Measurements from ENCODE around the gene ZNF320. TPM values are rescaled to one million over a fixed set of nuclear protein-coding genes. Genes with fewer than 3 reads are reported as not detected.
A peak's percentile ranks its signal among the peaks of the same experiment; 100 is the strongest.
"Not testable (repeated sequence)": the region's sequence is repeated elsewhere in the genome, so short reads cannot be mapped to it uniquely, and the experiment has no call there.

ZNF320 gene
- total and polyA plus RNA-seq, 7 experiments from 2014 or later: 4.5 to 13.4 (median 7.1) TPM

DNA sequence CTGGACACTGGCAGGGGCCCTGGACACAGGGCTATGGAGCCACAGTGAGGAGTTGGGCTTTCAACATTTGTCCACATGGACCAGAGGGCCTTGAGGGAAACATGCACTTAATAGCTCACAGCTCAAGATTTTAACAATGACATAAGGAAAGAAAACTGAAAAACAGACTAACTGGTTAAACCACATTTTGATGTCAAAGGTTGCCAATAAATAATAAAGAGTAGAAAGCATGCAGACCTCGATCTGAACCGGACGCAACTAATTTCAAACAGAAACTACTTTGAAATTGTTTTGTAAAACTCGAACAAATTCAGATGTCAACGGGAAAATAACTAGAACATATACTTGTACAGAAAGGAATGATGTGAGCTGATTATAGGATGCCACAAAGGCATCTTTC, 41.3 kb upstream of the ZNF320 start:
- peaks cover 0 to 54% (median 33%) of the 10 kb centered on the region in 5 donors for H3K36me3 Mint-ChIP-seq
- peaks cover 0 to 38% (median 0%) of the 10 kb centered on the region in 3 experiments for H3K9me3 ChIP-seq (ENCODE audit: control insufficient read depth in 2 of 3, low read length in 3 of 3)
- H3K36me3 ChIP-seq (ENCODE audit: control insufficient read depth in 2 of 3, insufficient read depth in 3 of 3, low read length in 3 of 3): peaks cover 0 to 32% (median 0%) of the 10 kb centered on the region in 3 experiments
- H3K4me3 ChIP-seq (ENCODE audit: low read length): no peak overlapping the region
- H3K27me3 ChIP-seq (ENCODE audit: control insufficient read depth in 2 of 2, insufficient read depth in 2 of 2, low read length in 2 of 2): no peaks in the 10 kb centered on the region
- ATAC-seq (no peak), DNase-seq (no peak)
- POLR2A ChIA-PET: interaction anchor here (0.6 to 0.7 kb wide), 2 partner anchors 21 to 931 kb away, joined by 5 to 7 read pairs; partner anchors contain the start of gene ZNF615
- intact Hi-C loops (cut with micrococcal nuclease): no loop called here
- peaks cover 0 to 4% of the 10 kb centered on the region in 2 donors for H3K4me1 ChIP-seq (ENCODE audit: control insufficient read depth in 2 of 2, insufficient read depth in 2 of 2, low read length in 2 of 2)
- CTCF ChIA-PET: no interaction called here
- H3K27ac Mint-ChIP-seq: peak overlapping the region in 2 of 9 donors; percentile 14 to 45
- H3K9me3 Mint-ChIP-seq: peaks cover 0 to 89% (median 35%) of the 10 kb centered on the region in 11 donors
- H3K4me1 Mint-ChIP-seq: peaks cover 12 to 33% (median 19%) of the 10 kb centered on the region in 7 donors
- no peak overlapping the region for H3K27ac ChIP-seq (ENCODE audit: low read depth, low read length)
- H3K4me3 Mint-ChIP-seq: peak overlapping the region in 3 of 10 donors; percentile 27 to 65 (median 45)
- H3K27me3 Mint-ChIP-seq: no peaks in the 10 kb centered on the region

DNA sequence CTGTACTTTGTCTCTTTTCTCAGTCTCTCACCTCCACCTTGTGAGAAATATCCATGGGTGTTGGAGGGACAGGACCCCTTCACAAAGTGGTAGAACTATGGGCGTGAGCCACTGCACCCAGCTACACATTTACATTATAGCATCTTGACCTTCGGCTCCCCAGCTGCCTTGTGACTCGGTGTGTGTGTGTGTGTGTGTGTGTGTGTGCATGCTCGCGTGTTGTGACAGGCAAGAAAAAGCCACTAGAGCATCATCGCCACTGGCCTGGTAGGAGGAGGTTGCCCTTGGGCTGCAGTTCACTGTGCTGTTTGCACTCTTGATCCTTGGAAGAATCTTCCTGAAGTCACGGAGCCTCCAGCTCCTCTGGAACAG, 39.5 kb upstream of the ZNF320 start:
- CTCF ChIA-PET: no interaction called here
- no peak overlapping the region for H3K27ac ChIP-seq (ENCODE audit: low read depth, low read length)
- no peak for DNase-seq

DNA sequence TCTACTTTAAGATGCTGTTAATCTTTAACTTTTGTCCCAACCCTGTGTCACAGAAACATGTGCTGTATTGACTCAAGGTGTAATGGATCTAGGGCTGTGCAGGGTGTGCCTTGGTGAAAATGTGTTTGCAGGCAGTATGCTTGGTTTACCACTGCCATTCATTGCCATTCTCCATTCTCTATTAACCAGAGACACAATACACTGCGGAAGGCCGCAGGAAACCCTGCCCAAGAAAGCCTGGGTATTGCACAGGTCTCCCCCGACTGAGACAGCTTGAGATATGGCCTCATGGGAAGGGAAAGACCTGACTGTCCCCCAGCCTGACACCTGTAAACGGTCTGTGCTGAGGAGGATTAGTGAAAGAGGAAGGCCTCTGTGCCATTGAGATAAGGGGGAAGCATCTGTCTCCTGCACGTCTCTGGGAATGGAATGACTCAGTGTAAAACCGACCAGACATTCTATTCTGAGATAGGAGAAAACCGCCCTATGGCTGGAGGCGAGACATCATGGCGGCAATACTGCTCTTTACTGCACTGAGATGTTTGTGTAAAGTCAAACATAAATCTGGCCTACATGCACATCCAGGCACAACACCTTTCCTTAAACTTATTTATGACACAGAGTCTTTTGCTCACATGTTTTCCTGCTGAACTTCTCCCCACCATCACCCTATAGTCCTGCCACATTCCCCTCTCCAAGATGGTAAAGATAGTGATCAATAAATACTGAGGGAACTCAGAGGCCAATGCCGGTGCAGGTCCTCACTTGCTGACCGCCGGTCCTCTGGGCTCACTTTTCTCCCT, 38.9 kb upstream of the ZNF320 start:
- H3K4me3 ChIP-seq (ENCODE audit: low read length): no peak overlapping the region
- no peak overlapping the region for H3K27ac ChIP-seq (ENCODE audit: low read depth, low read length)
- ChIA-PET CTCF (no interaction called here), POLR2A (no interaction called here)
- Mint-ChIP-seq H3K4me3 (no peak overlapping the region), H3K36me3 (peaks cover 8 to 69% (median 48%) of the 10 kb centered on the region in 5 donors), H3K27ac (peak overlapping the region in 3 of 9 donors; percentile 6 to 26 (median 16)), H3K4me1 (peaks cover 4 to 27% (median 11%) of the 10 kb centered on the region in 7 donors), H3K9me3 (peaks cover 2 to 87% (median 43%) of the 10 kb centered on the region in 11 donors), H3K27me3 (no peaks in the 10 kb centered on the region)
- DNase-seq: no peak
- no peak for ATAC-seq
- peaks cover 0 to 27% (median 0%) of the 10 kb centered on the region in 3 experiments for H3K36me3 ChIP-seq (ENCODE audit: control insufficient read depth in 2 of 3, insufficient read depth in 3 of 3, low read length in 3 of 3)
- H3K9me3 ChIP-seq (ENCODE audit: control insufficient read depth in 2 of 3, low read length in 3 of 3): peaks cover 0 to 53% (median 0%) of the 10 kb centered on the region in 3 experiments
- intact Hi-C loops (cut with micrococcal nuclease): no loop called here
- H3K4me1 ChIP-seq (ENCODE audit: control insufficient read depth in 2 of 2, insufficient read depth in 2 of 2, low read length in 2 of 2): no peaks in the 10 kb centered on the region
- H3K27me3 ChIP-seq (ENCODE audit: control insufficient read depth in 2 of 2, insufficient read depth in 2 of 2, low read length in 2 of 2): no peaks in the 10 kb centered on the region

More for the DNA sequence above, 39.5 kb upstream of the ZNF320 start:
- Mint-ChIP-seq H3K27ac (no peak overlapping the region), H3K36me3 (peaks cover 7 to 70% (median 46%) of the 10 kb centered on the region in 5 donors), H3K4me3 (no peak overlapping the region), H3K27me3 (no peaks in the 10 kb centered on the region), H3K4me1 (peaks cover 10 to 33% (median 17%) of the 10 kb centered on the region in 7 donors), H3K9me3 (peaks cover 2 to 87% (median 43%) of the 10 kb centered on the region in 11 donors)
- Histone ChIP-seq H3K9me3 (ENCODE audit: control insufficient read depth in 2 of 3, low read length in 3 of 3) (peaks cover 0 to 53% (median 0%) of the 10 kb centered on the region in 3 experiments), H3K27me3 (ENCODE audit: control insufficient read depth in 2 of 2, insufficient read depth in 2 of 2, low read length in 2 of 2) (no peaks in the 10 kb centered on the region), H3K36me3 (ENCODE audit: control insufficient read depth in 2 of 3, insufficient read depth in 3 of 3, low read length in 3 of 3) (peaks cover 0 to 29% (median 0%) of the 10 kb centered on the region in 3 experiments), H3K4me1 (ENCODE audit: control insufficient read depth in 2 of 2, insufficient read depth in 2 of 2, low read length in 2 of 2) (peaks cover 0 to 4% of the 10 kb centered on the region in 2 donors), H3K4me3 (ENCODE audit: low read length) (no peak overlapping the region)
- POLR2A ChIA-PET: no interaction called here
- ATAC-seq: no peak
- intact Hi-C loops (cut with micrococcal nuclease): no loop called here

DNA sequence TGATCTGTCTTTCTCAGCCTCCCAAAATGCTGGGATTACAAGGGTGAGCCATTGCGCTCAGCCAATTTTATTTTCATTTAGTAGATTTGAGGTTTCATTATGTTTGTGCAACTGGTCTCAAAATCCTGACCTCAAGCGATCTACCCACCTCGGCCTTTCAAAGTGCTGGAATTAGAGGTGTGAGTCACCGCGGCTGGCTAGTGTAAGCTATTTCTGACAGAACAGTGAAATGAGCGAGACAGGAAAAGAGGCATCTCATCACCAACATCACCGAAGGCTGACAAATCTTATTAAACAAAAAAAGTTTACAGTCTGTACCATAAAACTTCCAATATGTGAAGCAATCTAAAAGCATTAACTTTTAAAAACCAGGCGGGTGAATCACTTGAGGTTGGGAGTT, 38.0 kb upstream of the ZNF320 start:
- Histone ChIP-seq H3K9me3 (ENCODE audit: control insufficient read depth in 2 of 3, low read length in 3 of 3) (peaks cover 0 to 53% (median 0%) of the 10 kb centered on the region in 3 experiments), H3K27ac (ENCODE audit: low read depth, low read length) (no peak overlapping the region), H3K4me3 (ENCODE audit: low read length) (no peak overlapping the region), H3K27me3 (ENCODE audit: control insufficient read depth in 2 of 2, insufficient read depth in 2 of 2, low read length in 2 of 2) (no peaks in the 10 kb centered on the region), H3K4me1 (ENCODE audit: control insufficient read depth in 2 of 2, insufficient read depth in 2 of 2, low read length in 2 of 2) (no peaks in the 10 kb centered on the region), H3K36me3 (ENCODE audit: control insufficient read depth in 2 of 3, insufficient read depth in 3 of 3, low read length in 3 of 3) (peaks cover 0 to 27% (median 0%) of the 10 kb centered on the region in 3 experiments)
- Mint-ChIP-seq H3K4me3 (no peak overlapping the region), H3K4me1 (peaks cover 0 to 24% (median 7%) of the 10 kb centered on the region in 7 donors), H3K27ac (no peak overlapping the region), H3K36me3 (peaks cover 8 to 67% (median 47%) of the 10 kb centered on the region in 5 donors), H3K9me3 (peaks cover 3 to 87% (median 44%) of the 10 kb centered on the region in 11 donors), H3K27me3 (no peaks in the 10 kb centered on the region)
- ChIA-PET CTCF (no interaction called here), POLR2A (no interaction called here)
- DNase-seq (no peak), ATAC-seq (no peak)
- intact Hi-C loops (cut with micrococcal nuclease): no loop called here

- Mint-ChIP-seq H3K27ac (peak overlapping the region in 1 of 9 donors; percentile 17), H3K9me3 (peaks cover 0 to 61% (median 12%) of the 10 kb centered on the region in 11 donors), H3K4me3 (peak overlapping the region in 4 of 10 donors; percentile 16 to 51 (median 32)), H3K36me3 (peaks cover 10 to 35% (median 26%) of the 10 kb centered on the region in 5 donors), H3K4me1 (peaks cover 11 to 37% (median 24%) of the 10 kb centered on the region in 7 donors), H3K27me3 (peaks cover 0 to 11% (median 6%) of the 10 kb centered on the region in 5 donors)
- DNase-seq; H3K4me1 ChIP-seq (ENCODE audit: control insufficient read depth in 2 of 2, insufficient read depth in 2 of 2, low read length in 2 of 2); H3K27ac ChIP-seq (ENCODE audit: low read depth, low read length); CTCF ChIA-PET; H3K9me3 ChIP-seq (ENCODE audit: control insufficient read depth in 2 of 3, low read length in 3 of 3); H3K27me3 ChIP-seq (ENCODE audit: control insufficient read depth in 2 of 2, insufficient read depth in 2 of 2, low read length in 2 of 2); ATAC-seq; H3K4me3 ChIP-seq (ENCODE audit: low read length): not testable (repeated sequence)
- peaks cover 0 to 14% (median 0%) of the 10 kb centered on the region in 3 experiments for H3K36me3 ChIP-seq (ENCODE audit: control insufficient read depth in 2 of 3, insufficient read depth in 3 of 3, low read length in 3 of 3)
- POLR2A ChIA-PET: interaction anchor here (0.6 kb wide), 2 partner anchors 71 to 75 kb away, joined by 3 to 4 read pairs; no protein-coding TSS in a partner anchor
- intact Hi-C loops (cut with micrococcal nuclease): loop anchor here in 1 of 2 donors (5.0 kb wide), 2 partner anchors 67 to 137 kb away; partner anchors contain the start of genes ZNF468 and ZNF600
Observed at GRCh38 chr19:52924641-52925040, 27.2 kb upstream of the ZNF320 start.

DNA sequence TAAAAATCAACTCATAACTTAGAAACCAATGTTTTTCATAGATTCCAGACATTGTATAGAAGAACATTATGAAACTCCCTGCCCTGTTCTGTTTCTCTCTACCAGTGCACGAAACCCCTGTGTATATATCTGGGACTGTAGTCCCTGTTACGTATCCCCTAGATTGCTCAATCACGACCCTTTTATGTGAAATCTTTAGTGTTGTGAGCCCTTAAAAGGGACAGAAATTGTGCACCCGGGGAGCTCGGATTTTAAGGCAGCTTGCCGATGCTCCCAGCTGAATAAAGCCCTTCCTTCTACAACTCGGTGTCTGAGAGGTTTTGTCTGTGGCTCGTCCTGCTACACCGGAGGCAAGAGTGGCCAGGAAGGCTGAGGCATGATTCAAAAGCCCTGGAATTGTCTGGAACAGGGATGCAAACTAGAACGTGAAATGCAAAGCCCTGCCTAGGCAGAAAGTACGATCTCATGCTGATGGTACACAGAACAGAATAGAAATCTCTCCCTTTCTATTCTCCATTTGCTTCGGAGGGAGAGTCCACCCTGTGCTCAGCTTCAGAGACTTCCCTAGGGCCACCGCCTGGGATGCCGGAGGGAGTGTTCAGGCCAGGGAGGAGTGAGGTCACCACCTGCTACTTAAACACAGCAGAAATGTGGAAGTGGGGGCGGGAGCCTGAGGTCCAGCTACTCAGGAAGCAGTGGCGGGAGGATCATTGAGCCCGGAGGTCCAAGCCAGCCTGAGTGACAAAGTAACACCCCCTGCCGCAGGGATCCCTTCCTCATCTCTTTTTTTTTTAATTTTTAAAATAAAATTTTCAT, 26.6 kb upstream of the ZNF320 start:
- Histone ChIP-seq H3K27me3 (ENCODE audit: control insufficient read depth in 2 of 2, insufficient read depth in 2 of 2, low read length in 2 of 2) (no peaks in the 10 kb centered on the region), H3K4me3 (ENCODE audit: low read length) (peak overlapping the region; percentile 49), H3K27ac (ENCODE audit: low read depth, low read length) (peak overlapping the region; percentile 77), H3K36me3 (ENCODE audit: control insufficient read depth in 2 of 3, insufficient read depth in 3 of 3, low read length in 3 of 3) (peaks cover 0 to 7% (median 0%) of the 10 kb centered on the region in 3 experiments), H3K9me3 (ENCODE audit: control insufficient read depth in 2 of 3, low read length in 3 of 3) (peaks cover 0 to 5% (median 0%) of the 10 kb centered on the region in 3 experiments), H3K4me1 (ENCODE audit: control insufficient read depth in 2 of 2, insufficient read depth in 2 of 2, low read length in 2 of 2) (no peaks in the 10 kb centered on the region)
- no peak for DNase-seq
- Mint-ChIP-seq H3K27me3 (peaks cover 0 to 11% (median 6%) of the 10 kb centered on the region in 5 donors), H3K9me3 (peaks cover 0 to 54% (median 9%) of the 10 kb centered on the region in 11 donors), H3K4me3 (peak overlapping the region; percentile 80 to 94 (median 92)), H3K36me3 (peaks cover 7 to 29% (median 19%) of the 10 kb centered on the region in 5 donors), H3K4me1 (peaks cover 11 to 37% (median 24%) of the 10 kb centered on the region in 7 donors), H3K27ac (peak overlapping the region in 7 of 9 donors; percentile 23 to 93 (median 91))
- peak; percentile 3 for ATAC-seq
- intact Hi-C loops (cut with micrococcal nuclease): loop anchor here (2.0 to 5.0 kb wide), 6 partner anchors 19 to 137 kb away; partner anchors contain the start of genes ZNF320 (in 2 of the 2), ZNF816 (in 2 of the 2), ZNF468 (in 1 of the 2) and ZNF600 (in 1 of the 2)
- POLR2A ChIA-PET: interaction anchor here (0.6 kb wide), 3 partner anchors 71 to 95 kb away, joined by 3 to 4 read pairs (median 3); no protein-coding TSS in a partner anchor
- CTCF ChIA-PET: no interaction called here

All from naive thymus-derived CD4-positive, alpha-beta T cell (primary cell).